SW 1271 (cell line): ENCODE results near the gene FCN1.

ENCODE experiments used
- DNase-seq, 2 experiments: peaks; one replicate each; lab custom pipeline; 2025; lab: John Stamatoyannopoulos, UW

FCN1 gene

DNA sequence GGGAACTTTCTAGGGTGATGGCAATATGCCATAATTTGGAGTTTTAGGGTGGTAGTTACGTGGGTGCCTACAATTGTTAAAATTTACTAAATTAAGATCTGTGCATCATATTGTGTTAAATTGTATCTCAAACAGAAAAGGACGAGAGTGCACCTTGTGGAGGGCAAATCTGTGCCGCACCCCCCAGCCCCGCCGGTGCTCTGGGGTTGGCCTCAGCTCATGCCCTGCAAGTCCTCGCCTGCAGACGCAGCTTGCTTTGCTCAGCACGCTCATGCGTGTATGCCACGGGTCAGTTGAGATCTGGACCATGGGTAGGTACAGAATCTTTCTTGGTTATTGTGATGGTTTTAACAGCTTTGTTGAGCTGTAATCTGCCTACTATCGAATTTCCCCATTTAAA lies 33.7 kb upstream of the FCN1 start:
- DNase-seq: no peak

- DNase-seq: no peak
Observed at GRCh38 chr9:134950386-134951210, 32.9 kb upstream of the FCN1 start.

DNA sequence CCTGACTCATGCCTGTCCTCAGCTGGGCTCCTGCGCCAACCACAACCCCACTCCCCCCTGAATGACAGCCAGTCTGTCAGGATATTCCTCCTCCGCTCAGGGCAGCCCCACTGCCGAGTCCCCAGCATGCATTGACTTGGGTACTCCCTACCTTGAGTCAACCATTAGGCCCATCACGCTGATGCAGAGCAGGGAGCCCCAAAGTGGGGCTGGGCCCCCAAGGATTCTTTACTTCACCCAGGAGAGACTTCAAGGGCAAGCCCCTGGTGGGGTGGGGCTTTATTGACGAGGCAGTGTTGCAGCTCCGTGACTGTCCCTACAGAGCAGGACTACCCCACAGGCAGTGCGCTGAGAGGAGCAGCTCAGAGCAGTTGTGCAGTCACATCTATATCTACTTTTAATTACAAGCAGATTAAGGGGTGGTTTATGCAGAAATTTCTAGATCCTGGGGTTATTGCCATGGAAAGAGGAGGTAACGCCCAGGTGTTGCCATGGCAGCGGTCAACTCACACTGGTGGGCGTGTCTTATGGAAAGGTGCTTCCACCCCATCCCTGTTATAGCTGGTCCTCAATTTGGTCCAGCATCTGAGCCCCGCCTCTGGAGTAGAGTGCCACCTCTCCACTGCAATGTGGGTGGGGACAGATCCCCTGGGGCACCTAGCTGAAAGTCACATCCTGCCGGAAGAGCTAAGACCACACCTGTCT lies 32.1 kb upstream of the FCN1 start:
- DNase-seq: no peak

- DNase-seq: no peak
Observed at GRCh38 chr9:134948149-134948548, 30.4 kb upstream of the FCN1 start.

DNA sequence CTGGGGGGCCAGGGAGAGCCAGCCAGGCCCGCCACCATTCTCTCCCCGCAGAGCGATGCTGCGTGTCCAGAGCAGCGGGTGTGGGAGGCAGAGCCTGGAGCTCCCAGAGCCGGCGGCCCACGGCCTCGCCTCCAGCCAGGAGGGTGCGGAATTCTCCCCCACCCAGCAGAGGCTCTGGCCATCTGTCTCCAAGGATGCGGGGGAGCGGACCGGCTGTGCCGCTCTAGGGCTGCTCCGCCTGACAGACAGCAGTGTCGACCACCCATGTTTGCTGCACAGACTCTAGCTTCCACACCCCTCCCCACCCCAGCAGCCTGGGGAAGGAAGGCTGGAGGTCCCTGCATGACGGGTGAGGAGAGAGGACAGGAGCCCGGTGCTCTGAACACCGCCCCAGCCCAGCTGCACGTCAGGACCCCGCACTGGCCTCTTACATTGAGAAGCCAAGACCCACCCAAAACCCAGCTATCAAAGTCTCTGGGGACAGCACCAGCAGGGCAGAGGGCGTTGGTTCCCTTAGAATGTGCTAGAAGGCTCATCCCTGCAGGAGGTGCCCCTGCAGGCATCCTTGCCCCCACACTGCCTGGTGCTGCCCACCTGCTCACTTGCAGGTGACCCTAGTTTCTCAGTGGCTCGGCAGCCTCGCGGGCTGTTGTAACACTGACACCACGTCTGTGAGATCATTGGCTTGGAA lies 29.7 kb upstream of the FCN1 start:
- no peak for DNase-seq

DNA sequence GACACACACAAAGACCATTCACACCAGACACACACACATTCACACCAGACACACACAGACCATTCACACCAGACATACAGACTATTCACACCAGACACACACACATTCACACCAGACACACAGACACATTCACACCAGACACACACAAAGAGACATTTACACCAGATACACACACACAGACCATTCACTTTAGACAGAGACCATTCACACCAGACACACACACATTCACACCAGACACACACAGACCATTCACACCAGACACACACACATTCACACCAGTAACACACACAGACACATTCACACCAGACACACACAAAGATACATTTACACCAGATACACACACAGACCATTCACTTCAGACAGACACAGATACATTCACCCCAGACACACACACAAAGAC lies 29.0 kb upstream of the FCN1 start:
- DNase-seq: no peak

GRCh38 chr9:134945509-134946275 lies 28.0 kb upstream of the FCN1 start:
- no peak for DNase-seq

DNA sequence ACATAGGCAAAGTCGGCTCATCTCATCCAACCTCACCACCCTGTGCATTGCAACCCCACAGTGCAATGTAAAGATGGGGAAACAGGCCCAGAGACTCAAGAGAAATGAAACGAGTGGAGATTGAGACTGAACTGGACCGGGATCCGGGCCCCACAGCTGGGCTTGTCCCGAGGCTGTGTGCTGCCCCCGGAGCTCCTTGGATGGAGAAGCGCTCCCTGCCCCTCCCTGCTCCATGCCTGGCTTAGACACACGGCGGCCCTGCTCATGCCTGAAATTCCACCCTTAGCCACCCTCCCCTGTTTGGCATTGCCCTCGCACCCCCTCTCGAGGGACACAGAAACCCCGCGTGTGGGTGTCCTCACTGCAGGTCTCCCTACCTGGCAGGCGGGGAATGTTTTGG lies 27.2 kb upstream of the FCN1 start:
- DNase-seq: no peak

- DNase-seq: no peak
Observed at GRCh38 chr9:134944351-134944802, 26.7 kb upstream of the FCN1 start.

DNA sequence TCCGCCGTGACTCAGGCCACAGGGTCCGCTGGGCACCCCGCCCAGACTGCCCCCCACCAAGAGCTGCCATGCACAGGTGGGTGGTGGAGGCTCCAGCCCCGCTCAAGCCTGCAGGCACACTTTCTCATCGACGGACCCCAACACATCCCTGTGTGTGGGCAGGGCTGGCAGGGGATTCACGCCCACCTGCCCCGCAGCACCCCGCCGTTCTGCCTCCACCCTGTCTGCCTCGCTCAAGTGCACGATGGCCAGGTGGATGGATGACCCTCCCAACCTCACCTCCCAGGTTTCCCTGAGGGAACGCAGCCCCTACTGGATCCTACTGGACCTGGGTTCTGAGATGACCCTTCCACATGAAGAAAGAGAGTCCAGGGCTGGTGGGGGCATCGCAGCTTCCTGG lies 26.1 kb upstream of the FCN1 start:
- DNase-seq: no peak

GRCh38 chr9:134943411-134943810 lies 25.7 kb upstream of the FCN1 start:
- DNase-seq: no peak

GRCh38 chr9:134942788-134943184 lies 25.1 kb upstream of the FCN1 start:
- no peak for DNase-seq

DNA sequence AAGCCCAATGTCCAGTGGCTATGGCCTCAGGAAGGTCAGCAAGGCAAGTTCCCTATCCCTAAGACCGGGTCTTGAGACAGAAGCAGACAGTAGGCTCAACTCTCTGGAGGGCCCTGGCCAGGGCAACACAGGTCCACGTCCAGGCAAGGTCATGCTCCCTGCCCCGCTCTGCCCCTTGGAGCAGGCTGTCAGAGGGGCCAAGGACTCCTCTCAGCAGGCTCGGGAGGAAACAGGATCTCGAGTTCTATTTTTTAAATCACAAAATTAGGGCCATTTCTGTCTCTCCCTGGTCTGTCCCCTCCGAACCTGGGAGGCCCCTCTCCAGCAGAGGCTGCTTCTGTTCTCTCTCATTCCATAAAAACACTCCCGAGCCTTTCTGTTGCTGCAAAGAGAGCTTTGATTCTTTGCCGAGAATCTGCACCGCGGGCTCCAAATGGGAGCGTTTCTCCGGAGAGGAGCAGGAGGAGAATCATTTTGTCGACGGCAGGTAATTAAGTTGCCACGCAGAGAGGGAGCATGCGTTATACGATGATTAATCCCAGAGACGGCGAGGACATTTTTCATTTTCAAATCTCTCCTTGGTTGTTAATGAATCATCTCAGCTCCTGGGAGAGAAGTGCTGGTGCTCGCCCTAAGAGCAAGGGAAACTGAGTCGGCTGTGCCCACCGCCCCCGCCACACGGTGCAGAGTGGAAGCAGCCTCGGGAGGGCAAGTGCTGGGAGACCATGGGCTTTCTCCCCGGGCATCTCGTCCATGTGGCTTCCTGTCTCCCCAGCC lies 24.5 kb upstream of the FCN1 start:
- no peak for DNase-seq

DNA sequence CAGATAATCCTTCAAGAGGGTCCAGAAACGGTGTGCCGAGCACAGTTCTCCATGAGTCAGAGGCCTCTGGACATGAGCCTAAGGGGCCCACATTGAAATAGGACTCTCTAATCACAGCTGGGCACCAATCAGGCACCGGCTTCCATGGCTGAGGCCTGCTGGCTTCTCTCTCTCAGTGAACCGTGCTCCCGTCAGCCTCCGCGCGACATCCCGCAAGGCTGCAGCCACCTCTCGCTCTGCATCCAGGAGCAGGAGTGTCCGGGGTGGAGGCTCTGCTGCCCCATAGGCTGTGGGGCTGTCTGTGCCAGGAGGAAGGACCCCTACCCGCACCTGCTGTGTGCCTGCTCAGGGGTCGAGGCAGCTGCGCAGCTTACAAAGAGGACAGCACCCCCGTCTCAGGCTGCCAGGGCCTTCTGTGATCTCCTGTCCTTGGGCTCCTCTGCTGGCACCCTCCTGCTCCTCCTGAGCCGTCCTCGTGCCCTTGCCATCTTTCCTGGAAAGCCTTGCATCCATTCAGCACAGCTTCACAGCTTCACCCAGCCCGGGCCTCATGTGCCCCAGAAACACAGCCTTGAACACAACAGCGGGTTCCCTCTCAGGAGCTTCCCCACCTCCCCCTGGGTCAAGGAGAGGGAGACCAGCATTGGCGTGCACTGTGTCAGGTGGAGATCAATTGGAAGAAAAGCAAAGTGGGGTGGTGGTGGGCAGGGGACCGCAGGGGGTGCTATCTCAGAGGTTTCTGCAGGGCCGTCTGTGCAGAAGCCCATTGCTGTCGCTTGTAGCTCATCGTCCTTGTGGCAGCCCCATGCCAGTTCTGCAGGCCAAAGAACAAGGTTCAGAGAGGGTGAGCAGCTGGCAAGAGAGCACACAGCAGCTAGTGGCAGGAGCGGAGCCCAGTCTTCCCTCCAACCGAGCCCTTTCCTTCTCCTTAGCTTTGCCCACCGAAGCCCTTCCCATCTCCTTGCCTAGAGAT lies 22.8 kb upstream of the FCN1 start:
- DNase-seq: no peak

- no peak for DNase-seq
Observed at GRCh38 chr9:134939836-134940235, 22.1 kb upstream of the FCN1 start.

GRCh38 chr9:134939080-134939733 lies 21.5 kb upstream of the FCN1 start:
- no peak for DNase-seq

DNA sequence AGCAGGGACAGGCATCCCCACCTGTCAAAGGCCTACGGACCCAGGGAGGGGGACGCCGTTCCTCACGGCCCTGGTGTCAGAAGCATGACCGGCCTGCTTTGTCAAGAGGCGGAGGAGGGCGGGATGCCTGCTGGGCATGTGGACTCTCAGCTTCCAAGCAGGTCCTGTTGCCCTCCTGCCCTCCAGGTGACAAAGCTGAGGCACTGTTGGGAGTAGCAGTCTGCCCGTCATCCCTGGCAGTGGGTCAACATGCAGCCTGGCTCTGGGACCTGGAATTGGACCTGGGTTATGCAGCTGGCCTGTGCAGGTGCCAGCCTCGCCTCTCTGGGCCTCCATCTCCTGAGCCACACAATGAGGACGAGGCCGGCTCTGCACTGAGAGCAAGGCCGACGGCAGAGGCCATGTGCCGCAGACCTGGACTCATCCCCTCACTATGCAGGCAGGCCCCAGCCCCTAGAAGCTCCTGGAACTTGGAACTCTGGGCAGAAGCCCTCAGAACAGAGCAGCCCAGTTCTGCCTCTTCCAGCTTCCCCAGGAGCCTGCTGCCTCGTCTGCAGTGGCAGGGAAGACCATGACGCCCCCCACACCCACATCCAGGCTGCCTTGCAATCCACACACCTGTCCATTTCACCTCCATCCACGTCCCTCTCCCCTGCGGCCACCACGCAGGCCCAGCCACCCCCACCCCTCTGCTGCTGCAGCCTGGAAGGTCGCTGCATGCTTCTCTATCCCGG lies 20.8 kb upstream of the FCN1 start:
- no peak for DNase-seq

DNA sequence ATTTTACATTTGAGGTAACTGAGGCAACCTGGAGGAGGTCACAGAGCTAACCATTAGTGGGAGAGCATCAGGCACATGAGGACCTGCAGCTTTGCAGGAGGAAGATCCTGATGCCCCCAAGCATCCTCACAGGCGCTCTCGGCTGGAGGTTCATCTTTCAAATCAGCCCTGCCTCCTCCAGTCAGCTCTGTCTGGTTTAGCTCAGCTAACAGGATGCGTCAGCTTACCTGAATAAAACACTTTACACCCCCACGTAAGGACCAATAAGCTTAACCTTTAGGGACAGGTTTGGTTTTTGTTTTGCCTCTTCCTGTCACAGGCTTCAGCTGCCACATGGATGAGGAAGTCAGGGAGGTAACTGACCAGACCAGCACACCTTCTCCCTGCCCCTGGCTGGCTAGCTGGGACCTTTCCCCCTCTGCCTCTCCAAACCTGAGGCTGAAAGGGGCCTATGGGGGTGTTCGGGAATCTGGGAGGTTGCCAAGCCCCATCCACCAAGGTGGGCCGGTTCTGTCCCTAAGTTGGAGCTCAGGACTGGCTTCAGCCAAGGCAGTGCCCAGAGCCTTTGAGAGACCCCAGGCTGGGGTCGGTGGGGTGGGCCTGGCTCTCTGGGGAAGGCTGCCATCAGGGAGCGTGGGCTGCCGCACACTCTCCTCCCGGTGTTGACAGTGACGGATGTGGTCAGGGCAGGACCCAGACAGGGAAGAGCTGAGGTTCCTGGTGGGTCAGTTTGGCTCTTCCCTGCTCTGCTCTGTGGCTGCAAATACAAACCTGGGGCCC lies 20.0 kb upstream of the FCN1 start:
- no peak for DNase-seq
